Hepatocyte (in vitro differentiated cells): ENCODE measurements around the gene NPLOC4. TPM values are rescaled to one million over a fixed set of nuclear protein-coding genes. Genes with fewer than 3 reads are reported as not detected.

Experiments
- DNase-seq: peaks from one replicate; pipeline ENCODE4 v3.0.0-alpha.2; 2016; ENCODE audit warnings: low spot score
- H2AFZ ChIP-seq: fragments of 200-600 bp; sonication (generic); 2 replicates; pipeline ENCODE4 v1.6.0; 2016; ENCODE audit warnings: antibody characterized with exemption, mild to moderate bottlenecking
- H3K27ac ChIP-seq: fragments of 200-600 bp; sonication (generic); 2 replicates; pipeline ENCODE4 v1.5.1; 2016; ENCODE audit warnings: mild to moderate bottlenecking
- H3K27me3 ChIP-seq: fragments of 200-600 bp; sonication (generic); 2 replicates; pipeline ENCODE4 v1.6.1; 2016
- H3K36me3 ChIP-seq: fragments of 200-600 bp; sonication (generic); replicated peaks from 2 replicates; pipeline ENCODE4 v1.5.1; 2016; ENCODE audit warnings: low read depth; ENCODE audit not compliant: insufficient read depth
- H3K4me1 ChIP-seq: fragments of 200-600 bp; sonication (generic); 2 replicates; pipeline ENCODE4 v1.5.1; 2016; ENCODE audit warnings: mild to moderate bottlenecking, moderate library complexity; ENCODE audit not compliant: insufficient read depth
- H3K4me2 ChIP-seq: fragments of 200-600 bp; sonication (generic); 2 replicates; pipeline ENCODE4 v1.6.0; 2016
- H3K4me3 ChIP-seq: fragments of 200-600 bp; sonication (generic); 2 replicates; pipeline ENCODE4 v1.5.1; 2016; ENCODE audit warnings: mild to moderate bottlenecking
- H3K79me2 ChIP-seq: fragments of 200-600 bp; sonication (generic); 2 replicates; pipeline ENCODE4 v1.6.0; 2017; ENCODE audit warnings: mild to moderate bottlenecking
- H3K9me2 ChIP-seq: fragments of 200-600 bp; sonication (generic); replicated peaks from 2 replicates; pipeline ENCODE4 v1.6.0; 2017; ENCODE audit warnings: mild to moderate bottlenecking; ENCODE audit not compliant: insufficient read depth
- H3K9me3 ChIP-seq: fragments of 200-600 bp; sonication (generic); 2 replicates; pipeline ENCODE4 v1.5.1; 2016; ENCODE audit warnings: low read depth, mild to moderate bottlenecking
- H4K20me1 ChIP-seq: fragments of 200-600 bp; sonication (generic); 2 replicates; pipeline ENCODE4 v1.6.0; 2016; ENCODE audit warnings: mild to moderate bottlenecking; ENCODE audit not compliant: insufficient read depth, poor library complexity, severe bottlenecking
- CTCF ChIP-seq: fragments of 200-600 bp; sonication (generic); IDR thresholded peaks from 2 replicates; pipeline ENCODE4 v1.5.1; 2016; ENCODE audit warnings: antibody characterized with exemption, mild to moderate bottlenecking; ENCODE audit not compliant: poor library complexity
- EZH2 ChIP-seq: fragments of 200-600 bp; sonication (generic); IDR thresholded peaks from 2 replicates; pipeline ENCODE4 v1.6.1; 2016; ENCODE audit warnings: antibody characterized with exemption, mild to moderate bottlenecking, borderline replicate concordance
- EZH2phosphoT487 ChIP-seq: fragments of 200-600 bp; sonication (generic); IDR thresholded peaks from one replicate; pipeline ENCODE4 v1.6.1; 2018; ENCODE audit warnings: antibody characterized with exemption, mild to moderate bottlenecking, low read depth, moderate library complexity; ENCODE audit not compliant: unreplicated experiment, severe bottlenecking
- WGBS: methylation state at CpG from one replicate; pipeline ENCODE4 v1.1.6; 2016; ENCODE audit warnings: low lambda C conversion rate; ENCODE audit errors: missing lambda C conversion rate; 5-methylcytosine and 5-hydroxymethylcytosine counted together
- polyA plus RNA-seq: library from polyadenylated mRNA; unstranded; fragments of >200 nt; fragmentation: Nextera tagmentation; extraction: Ambion mirVana; gene quantifications from 2 replicates; pipeline ENCODE4 v1.2.1, GENCODE V29; 2016
- total RNA-seq: library from RNA; depleted of rRNA; stranded (reverse); fragments of >200 nt; gene quantifications from 2 replicates; pipeline ENCODE4 v1.2.3, GENCODE V29; 2014

NPLOC4 gene
- total and polyA plus RNA-seq, 2 experiments from 2014 or later, result 53.7 to 54.6 TPM

GRCh38 chr17:81640011-81640410 lies 3.1 kb upstream of the NPLOC4 start:
- Histone ChIP-seq H3K9me2 (no peaks in the 10 kb centered on the region), H3K4me3 (no peak overlapping the region), H3K27me3 (no peaks in the 10 kb centered on the region), H3K27ac (no peak overlapping the region), H3K4me1 (peaks cover 12% of the 10 kb centered on the region), H3K9me3 (no peaks in the 10 kb centered on the region), H3K36me3 (no peaks in the 10 kb centered on the region), H3K79me2 (peaks cover 16% of the 10 kb centered on the region), H3K4me2 (no peak overlapping the region), H2AFZ (no peak overlapping the region), H4K20me1 (peaks cover 11% of the 10 kb centered on the region)
- no peak for DNase-seq
- 91% methylated on average over 9 of the region's 9 CpGs for WGBS
- TF ChIP-seq EZH2, result no peak

GRCh38 chr17:81638683-81639082 lies 1.8 kb upstream of the NPLOC4 start:
- DNase-seq, result no peak
- Histone ChIP-seq H4K20me1 (peaks cover 21% of the 10 kb centered on the region), H3K4me1 (peaks cover 22% of the 10 kb centered on the region), H2AFZ (no peak overlapping the region), H3K9me3 (no peaks in the 10 kb centered on the region), H3K36me3 (no peaks in the 10 kb centered on the region), H3K27ac (no peak overlapping the region), H3K4me3 (no peak overlapping the region), H3K27me3 (no peaks in the 10 kb centered on the region), H3K4me2 (no peak overlapping the region), H3K79me2 (peaks cover 29% of the 10 kb centered on the region), H3K9me2 (no peaks in the 10 kb centered on the region)
- 86% methylated on average over 4 of the region's 4 CpGs for WGBS
- TF ChIP-seq CTCF (no peak), EZH2 (no peak), EZH2phosphoT487 (no peak)

- peaks cover 55% of the 10 kb centered on the region for H3K79me2 ChIP-seq
- no peaks in the 10 kb centered on the region for H3K27me3 ChIP-seq
- H4K20me1 ChIP-seq, result peaks cover 41% of the 10 kb centered on the region
- no peaks in the 10 kb centered on the region for H3K9me2 ChIP-seq
- peak overlapping the region; percentile 97 for H3K27ac ChIP-seq
- H3K9me3 ChIP-seq, result no peaks in the 10 kb centered on the region
- 41% methylated on average over 18 of the region's 18 CpGs for WGBS
- no peak overlapping the region for H2AFZ ChIP-seq
- TF ChIP-seq EZH2, result no peak
- TF ChIP-seq CTCF, result no peak
- no peak for TF ChIP-seq EZH2phosphoT487
- peak overlapping the region; percentile 56 for H3K4me3 ChIP-seq
- no peaks in the 10 kb centered on the region for H3K36me3 ChIP-seq
- peak overlapping the region; percentile 81 for H3K4me2 ChIP-seq
- no peak for DNase-seq
- peaks cover 22% of the 10 kb centered on the region for H3K4me1 ChIP-seq
Observed at GRCh38 chr17:81635973-81636504, 873 bp downstream of the NPLOC4 start.

- peaks cover 61% of the 10 kb centered on the region for H3K79me2 ChIP-seq
- WGBS, result 67% methylated on average over 5 of the region's 5 CpGs
- H3K4me2 ChIP-seq, result peak overlapping the region; percentile 81
- no peaks in the 10 kb centered on the region for H3K9me2 ChIP-seq
- peak overlapping the region; percentile 97 for H3K27ac ChIP-seq
- no peaks in the 10 kb centered on the region for H3K27me3 ChIP-seq
- peak overlapping the region; percentile 56 for H3K4me3 ChIP-seq
- H3K4me1 ChIP-seq, result peaks cover 22% of the 10 kb centered on the region
- TF ChIP-seq EZH2 (no peak), CTCF (no peak), EZH2phosphoT487 (no peak)
- peaks cover 47% of the 10 kb centered on the region for H4K20me1 ChIP-seq
- no peaks in the 10 kb centered on the region for H3K9me3 ChIP-seq
- no peak for DNase-seq
- no peak overlapping the region for H2AFZ ChIP-seq
- H3K36me3 ChIP-seq, result no peaks in the 10 kb centered on the region
Observed at GRCh38 chr17:81635431-81635830, 1.5 kb downstream of the NPLOC4 start.
